OCI-LY7 (cell line): ENCODE data around the gene ADAM12. TPM values are rescaled to one million over a fixed set of nuclear protein-coding genes. Genes with fewer than 3 reads are reported as not detected.

Experiments
- BruUV-seq: library from RNA; stranded (reverse); fragments of 400-500 nt; replicated peaks from 2 replicates; lab custom pipeline; 2021; lab: Mats Ljungman, UMichigan
- CTCF ChIA-PET: fragments of 300-600 bp; sonication (Branson Sonifier 250); formaldehyde crosslinking; loops from one replicate; lab custom pipeline; 2022; ENCODE audit warnings: antibody characterized with exemption; ENCODE audit not compliant: unreplicated experiment; lab: Charles Lee
- POLR2A ChIA-PET: fragments of 300-600 bp; sonication (Branson Sonifier 250); formaldehyde crosslinking; loops from one replicate; lab custom pipeline; 2022; ENCODE audit warnings: antibody characterized with exemption; lab: Charles Lee
- DNase-seq: peaks from one replicate; pipeline ENCODE4 v3.0.0-alpha.2; 2015; ENCODE audit warnings: low spot score
- H2AFZ ChIP-seq: fragments of 200-600 bp; sonication (generic), shearing (Covaris generic); 2 replicates; pipeline ENCODE4 v1.6.1; 2014; ENCODE audit warnings: mild to moderate bottlenecking, antibody characterized with exemption, low read length, moderate library complexity
- H3K27ac ChIP-seq: fragments of 200-600 bp; sonication (generic); 2 replicates; pipeline ENCODE4 v1.5.1; 2014; ENCODE audit warnings: mixed run types, low read depth, mild to moderate bottlenecking, moderate library complexity, low read length, inconsistent platforms; ENCODE audit not compliant: poor library complexity, severe bottlenecking
- H3K36me3 ChIP-seq: fragments of 200-600 bp; sonication (generic); 2 replicates; pipeline ENCODE4 v1.6.1; 2014; ENCODE audit warnings: mild to moderate bottlenecking, antibody characterized with exemption, low read length, moderate library complexity, mixed read lengths; ENCODE audit not compliant: insufficient read depth
- H3K4me1 ChIP-seq: fragments of 200-600 bp; sonication (generic); 2 replicates; pipeline ENCODE4 v1.5.1; 2014; ENCODE audit warnings: mild to moderate bottlenecking, low read length; ENCODE audit not compliant: insufficient read depth, poor library complexity, severe bottlenecking
- H3K4me2 ChIP-seq: fragments of 200-600 bp; sonication (generic); 2 replicates; pipeline ENCODE4 v1.6.1; 2014; ENCODE audit warnings: mild to moderate bottlenecking, low read length
- H3K4me3 ChIP-seq: fragments of 200-600 bp; sonication (generic); 2 replicates; pipeline ENCODE4 v1.5.1; 2014; ENCODE audit warnings: mild to moderate bottlenecking, low read depth, low read length; ENCODE audit not compliant: poor library complexity, severe bottlenecking
- H3K79me2 ChIP-seq: fragments of 200-600 bp; sonication (generic); 2 replicates; pipeline ENCODE4 v1.6.1; 2016; ENCODE audit warnings: low read depth, mild to moderate bottlenecking, low read length, moderate library complexity, mixed read lengths; ENCODE audit not compliant: insufficient read depth
- H3K9me2 ChIP-seq: fragments of 200-600 bp; sonication (generic); 2 replicates; pipeline ENCODE4 v1.6.1; 2016; ENCODE audit warnings: mild to moderate bottlenecking, low read length, mixed read lengths; ENCODE audit not compliant: insufficient read depth
- H3K9me3 ChIP-seq: fragments of 200-600 bp; sonication (generic); 2 replicates; pipeline ENCODE4 v1.6.1; 2014; ENCODE audit warnings: mild to moderate bottlenecking, mixed run types, low read length, mixed read lengths
- H4K20me1 ChIP-seq: fragments of 200-600 bp; sonication (generic); 2 replicates; pipeline ENCODE4 v1.6.1; 2014; ENCODE audit warnings: mild to moderate bottlenecking, antibody characterized with exemption, low read length, moderate library complexity, mixed read lengths; ENCODE audit not compliant: insufficient read depth
- EZH2phosphoT487 ChIP-seq: fragments of 200-600 bp; sonication (generic); IDR thresholded peaks from 2 replicates; pipeline ENCODE4 v1.6.1; 2018; ENCODE audit warnings: low read depth, borderline replicate concordance, mild to moderate bottlenecking, mixed run types, antibody characterized with exemption, low read length, moderate library complexity, mixed read lengths
- intact Hi-C: fragments of 100-400 bp; cut with micrococcal nuclease; formaldehyde crosslinking; loops from one replicate; pipeline ENCODE4 v1.10.0; 2022; ENCODE audit not compliant: unreplicated experiment
- total RNA-seq, 2 experiments: library from RNA; depleted of rRNA in 1 of 2; stranded (reverse); fragments of >200 nt in 1 of 2; shearing (Covaris generic) in 1 of 2; gene quantifications; 2 replicates each; pipeline ENCODE4 v1.2.3, GENCODE V29; 2014 to 2022
- TF ChIP-seq, protein P1 (sequence below): fragments of 200-600 bp; sonication (generic); conservative IDR thresholded peaks from 2 replicates; pipeline ENCODE4 v1.5.1; 2014; ENCODE audit warnings: mild to moderate bottlenecking, antibody characterized with exemption, low read length, moderate library complexity, mixed read lengths

The ADAM12 gene
- total RNA-seq, 2 experiments from 2014 or later, result 0.06 TPM; not detected in 1

DNA sequence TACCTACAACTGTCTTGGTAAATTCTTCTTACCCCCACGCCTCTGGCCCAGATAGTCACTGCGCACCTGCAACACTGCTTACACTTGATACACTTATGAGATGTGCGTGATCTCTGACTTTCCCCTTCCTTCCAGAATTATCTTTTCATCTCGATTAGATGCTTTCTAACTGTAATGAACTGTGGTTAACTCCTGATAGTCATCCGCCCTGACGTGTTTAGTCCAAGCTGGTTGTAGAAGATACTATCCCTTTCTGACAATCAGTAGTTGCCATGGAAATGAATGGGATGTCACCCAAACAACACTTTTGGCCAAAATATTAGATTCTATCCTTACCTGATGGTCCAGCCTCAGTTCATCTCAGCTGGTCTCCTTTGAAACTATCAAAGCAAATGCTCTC is 241.5 kb downstream of the ADAM12 start:
- Histone ChIP-seq H3K4me3 (no peak overlapping the region), H3K36me3 (no peaks in the 10 kb centered on the region), H4K20me1 (no peaks in the 10 kb centered on the region), H3K9me3 (no peaks in the 10 kb centered on the region), H3K9me2 (no peaks in the 10 kb centered on the region), H2AFZ (no peak overlapping the region), H3K4me2 (no peak overlapping the region), H3K4me1 (no peaks in the 10 kb centered on the region), H3K79me2 (no peaks in the 10 kb centered on the region), H3K27ac (no peak overlapping the region)
- DNase-seq, result no peak
- POLR2A ChIA-PET, result no interaction called here
- CTCF ChIA-PET, result no interaction called here
- TF ChIP-seq, protein P1, sequence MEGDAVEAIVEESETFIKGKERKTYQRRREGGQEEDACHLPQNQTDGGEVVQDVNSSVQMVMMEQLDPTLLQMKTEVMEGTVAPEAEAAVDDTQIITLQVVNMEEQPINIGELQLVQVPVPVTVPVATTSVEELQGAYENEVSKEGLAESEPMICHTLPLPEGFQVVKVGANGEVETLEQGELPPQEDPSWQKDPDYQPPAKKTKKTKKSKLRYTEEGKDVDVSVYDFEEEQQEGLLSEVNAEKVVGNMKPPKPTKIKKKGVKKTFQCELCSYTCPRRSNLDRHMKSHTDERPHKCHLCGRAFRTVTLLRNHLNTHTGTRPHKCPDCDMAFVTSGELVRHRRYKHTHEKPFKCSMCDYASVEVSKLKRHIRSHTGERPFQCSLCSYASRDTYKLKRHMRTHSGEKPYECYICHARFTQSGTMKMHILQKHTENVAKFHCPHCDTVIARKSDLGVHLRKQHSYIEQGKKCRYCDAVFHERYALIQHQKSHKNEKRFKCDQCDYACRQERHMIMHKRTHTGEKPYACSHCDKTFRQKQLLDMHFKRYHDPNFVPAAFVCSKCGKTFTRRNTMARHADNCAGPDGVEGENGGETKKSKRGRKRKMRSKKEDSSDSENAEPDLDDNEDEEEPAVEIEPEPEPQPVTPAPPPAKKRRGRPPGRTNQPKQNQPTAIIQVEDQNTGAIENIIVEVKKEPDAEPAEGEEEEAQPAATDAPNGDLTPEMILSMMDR, result no peak
- TF ChIP-seq EZH2phosphoT487, result no peak
- intact Hi-C loops, result no loop called here
- no TSS peak for BruUV-seq

DNA sequence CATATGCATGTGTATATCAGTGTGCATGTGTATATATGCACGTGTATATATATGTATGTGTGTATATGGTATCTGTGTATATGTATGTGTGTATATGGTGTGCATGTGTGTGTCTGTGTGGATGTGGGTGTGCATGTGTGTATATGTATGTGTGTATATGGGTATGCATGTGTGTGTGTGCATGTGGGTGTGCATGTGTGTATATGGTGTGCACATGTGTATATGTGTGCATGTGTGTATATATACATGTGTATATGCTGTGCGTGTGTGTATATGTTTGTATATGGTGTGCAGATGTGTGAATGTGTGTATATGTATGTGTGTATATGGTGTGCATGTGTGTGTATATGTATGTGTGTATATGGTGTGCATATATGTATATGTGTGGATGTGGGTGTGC is 245.2 kb downstream of the ADAM12 start:
- no TSS peak for BruUV-seq
- POLR2A ChIA-PET, result no interaction called here

DNA sequence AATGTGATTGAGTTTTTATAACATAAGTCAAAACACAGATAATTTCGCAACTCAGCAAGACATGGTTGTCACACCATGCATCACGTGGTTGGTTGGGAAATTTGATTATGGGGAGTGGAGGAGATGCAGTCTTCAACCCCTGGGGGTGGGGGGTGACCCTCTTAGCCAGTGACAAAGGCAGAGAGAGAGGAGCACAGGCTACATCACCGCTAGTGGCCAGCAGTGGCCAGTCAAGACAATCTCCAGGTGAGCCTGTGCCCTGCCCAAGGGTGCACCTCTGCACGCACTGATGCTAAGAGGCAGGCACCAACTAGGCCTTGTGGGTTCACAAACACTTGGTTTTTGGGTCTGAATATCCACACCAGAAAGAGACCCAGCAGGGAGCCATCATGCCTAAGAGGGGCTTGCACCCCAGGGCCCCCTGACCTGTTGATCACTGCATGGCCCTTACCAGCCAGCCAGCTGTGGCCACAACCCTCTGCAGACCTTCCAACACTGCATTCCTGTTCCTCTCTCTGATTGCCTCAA is 247.5 kb downstream of the ADAM12 start:
- Histone ChIP-seq H2AFZ (no peak overlapping the region), H4K20me1 (no peaks in the 10 kb centered on the region), H3K4me3 (no peak overlapping the region), H3K9me2 (no peaks in the 10 kb centered on the region), H3K4me1 (no peaks in the 10 kb centered on the region), H3K27ac (no peak overlapping the region), H3K79me2 (no peaks in the 10 kb centered on the region), H3K36me3 (no peaks in the 10 kb centered on the region), H3K4me2 (no peak overlapping the region), H3K9me3 (no peaks in the 10 kb centered on the region)
- ChIA-PET CTCF (no interaction called here), POLR2A (no interaction called here)
- intact Hi-C loops, result no loop called here
- BruUV-seq, result no TSS peak
- no peak for DNase-seq
- TF ChIP-seq, protein P1, result no peak
- no peak for TF ChIP-seq EZH2phosphoT487

More for the DNA sequence above, 245.2 kb downstream of the ADAM12 start:
- no peaks in the 10 kb centered on the region for H4K20me1 ChIP-seq
- no peak for DNase-seq
- no peak overlapping the region for H3K4me3 ChIP-seq
- no peak for TF ChIP-seq EZH2phosphoT487
- TF ChIP-seq, protein P1, result no peak
- H3K79me2 ChIP-seq, result no peaks in the 10 kb centered on the region
- CTCF ChIA-PET, result no interaction called here
- no peak overlapping the region for H2AFZ ChIP-seq
- no peak overlapping the region for H3K27ac ChIP-seq
- no peaks in the 10 kb centered on the region for H3K4me1 ChIP-seq
- no peaks in the 10 kb centered on the region for H3K9me2 ChIP-seq
- intact Hi-C loops, result no loop called here
- no peaks in the 10 kb centered on the region for H3K9me3 ChIP-seq
- H3K36me3 ChIP-seq, result no peaks in the 10 kb centered on the region
- H3K4me2 ChIP-seq, result no peak overlapping the region
